ENCODE results near the gene ADAMTS6. TPM values are rescaled to one million over a fixed set of nuclear protein-coding genes. Genes with fewer than 3 reads are reported as not detected.
A peak's percentile ranks its signal among the peaks of the same experiment; 100 is the strongest.

The ADAMTS6 gene
- total RNA-seq, 1 donor from 2014 or later, result 1.4 TPM

- DNase-seq, result no peak
- intact Hi-C loops (cut with micrococcal nuclease), result loop anchor here (5.0 kb wide), 2 partner anchors 144 to 381 kb away; partner anchors contain the start of gene ADAMTS6
- no peak for ATAC-seq
Measured at GRCh38 chr5:65101632-65102100, 380.1 kb downstream of the ADAMTS6 start.

DNA sequence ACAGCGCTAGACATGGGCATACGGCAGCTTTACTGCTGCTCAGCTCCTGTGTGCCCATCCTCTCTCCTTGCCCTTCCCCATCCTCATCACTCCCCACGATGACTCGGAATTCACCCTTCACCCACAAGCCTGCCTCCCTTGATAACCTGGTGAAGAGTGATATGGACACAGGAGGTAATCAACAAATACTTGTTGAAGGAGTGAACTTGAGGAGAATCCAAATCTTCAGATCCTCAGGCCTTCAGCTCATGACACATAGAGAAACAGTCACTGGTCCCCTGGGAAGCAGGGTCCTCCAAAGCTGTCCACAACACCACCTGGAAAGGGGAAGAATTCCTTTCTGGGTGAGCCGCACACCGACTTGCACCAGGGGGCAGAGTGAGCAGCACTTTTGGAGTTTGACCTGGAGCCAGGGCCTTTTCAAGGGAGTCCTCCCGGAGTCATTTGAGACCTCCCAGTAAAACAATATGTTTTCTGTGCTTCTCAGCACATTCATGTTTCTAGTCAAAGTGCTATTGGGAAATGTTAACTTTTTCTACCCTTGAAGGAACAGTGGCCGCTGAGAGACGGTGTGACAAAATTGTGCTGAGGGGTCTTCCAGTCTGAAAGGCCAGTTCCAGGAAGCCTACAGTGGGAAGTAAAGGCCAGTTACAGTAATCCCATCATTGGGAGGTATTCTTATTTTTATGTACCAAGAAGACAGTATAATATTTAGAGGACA, 380.6 kb downstream of the ADAMTS6 start:
- intact Hi-C loops (cut with micrococcal nuclease), result loop anchor here (5.0 kb wide), 2 partner anchors 144 to 381 kb away; partner anchors contain the start of gene ADAMTS6
- peak; percentile 58 for DNase-seq
- peak; percentile 66 for ATAC-seq

Other genes starting within 250 kb of the ADAMTS6 start
- 0.99 TPM for gene CENPK, start 81.2 kb upstream of the ADAMTS6 start, total RNA-seq
- gene PPWD1, start 81.4 kb upstream of the ADAMTS6 start, total RNA-seq, result 21.9 TPM
- gene TRIM23, start 142.4 kb upstream of the ADAMTS6 start, total RNA-seq, result 20.3 TPM
- 1.9 TPM for gene SHLD3, start 143.1 kb upstream of the ADAMTS6 start, total RNA-seq
- 23.0 TPM for gene TRAPPC13, start 143.1 kb upstream of the ADAMTS6 start, total RNA-seq
- 4.6 TPM for gene SGTB, start 240.2 kb upstream of the ADAMTS6 start, total RNA-seq
- gene NLN, start 240.3 kb upstream of the ADAMTS6 start, total RNA-seq, result 14.1 TPM